Esophagus squamous epithelium (tissue), 4 donors: ENCODE data around the gene ACTR3.

Experiments
- POLR2A ChIP-seq, 4 donors: fragments of 450-650 bp; IDR thresholded peaks; one replicate each; pipeline ENCODE4 v1.6.1; 2017; ENCODE audit warnings: antibody characterized with exemption in 4 of 4, mild to moderate bottlenecking in 4 of 4, moderate library complexity in 3 of 4
- TF ChIP-seq, protein P1 (sequence below), 6 experiments: fragments of 450-650 bp in 4 of 6; fragments of 200-600 bp in 2 of 6; sonication (generic) in 2 of 6; IDR thresholded peaks; one replicate each; pipeline ENCODE4 v1.5.1; 2016 to 2019; ENCODE audit warnings: antibody characterized with exemption in 6 of 6, mild to moderate bottlenecking in 4 of 6, moderate library complexity in 4 of 6

GRCh38 chr2:114009205-114009944 lies 119.5 kb downstream of the ACTR3 start:
- TF ChIP-seq, protein P1, sequence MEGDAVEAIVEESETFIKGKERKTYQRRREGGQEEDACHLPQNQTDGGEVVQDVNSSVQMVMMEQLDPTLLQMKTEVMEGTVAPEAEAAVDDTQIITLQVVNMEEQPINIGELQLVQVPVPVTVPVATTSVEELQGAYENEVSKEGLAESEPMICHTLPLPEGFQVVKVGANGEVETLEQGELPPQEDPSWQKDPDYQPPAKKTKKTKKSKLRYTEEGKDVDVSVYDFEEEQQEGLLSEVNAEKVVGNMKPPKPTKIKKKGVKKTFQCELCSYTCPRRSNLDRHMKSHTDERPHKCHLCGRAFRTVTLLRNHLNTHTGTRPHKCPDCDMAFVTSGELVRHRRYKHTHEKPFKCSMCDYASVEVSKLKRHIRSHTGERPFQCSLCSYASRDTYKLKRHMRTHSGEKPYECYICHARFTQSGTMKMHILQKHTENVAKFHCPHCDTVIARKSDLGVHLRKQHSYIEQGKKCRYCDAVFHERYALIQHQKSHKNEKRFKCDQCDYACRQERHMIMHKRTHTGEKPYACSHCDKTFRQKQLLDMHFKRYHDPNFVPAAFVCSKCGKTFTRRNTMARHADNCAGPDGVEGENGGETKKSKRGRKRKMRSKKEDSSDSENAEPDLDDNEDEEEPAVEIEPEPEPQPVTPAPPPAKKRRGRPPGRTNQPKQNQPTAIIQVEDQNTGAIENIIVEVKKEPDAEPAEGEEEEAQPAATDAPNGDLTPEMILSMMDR (IDR thresholded peaks at IDR 0.05), result no peak
- TF ChIP-seq POLR2A (IDR thresholded peaks at IDR 0.05), result no peak
